Neural cell (in vitro differentiated cells): ENCODE results near the gene DROSHA. TPM values are rescaled to one million over a fixed set of nuclear protein-coding genes. Genes with fewer than 3 reads are reported as not detected.

Source experiments
- H2AFZ ChIP-seq: fragments of 200-600, 300-800 bp; sonication (generic), shearing (Covaris generic); 2 replicates; pipeline ENCODE4 v1.6.0; 2014; ENCODE audit warnings: low read depth, mild to moderate bottlenecking, antibody characterized with exemption, low read length, moderate library complexity
- H3F3A ChIP-seq: fragments of 200-600 bp; shearing (Covaris generic); 2 replicates; pipeline ENCODE4 v1.6.1; 2016; ENCODE audit warnings: mild to moderate bottlenecking, moderate library complexity, mixed read lengths, antibody characterized with exemption, low read length; ENCODE audit not compliant: insufficient read depth, poor library complexity, severe bottlenecking
- H3K27ac ChIP-seq: fragments of 200-600, 300-800 bp; sonication (generic), shearing (Covaris generic); 2 replicates; pipeline ENCODE4 v1.5.1; 2014; ENCODE audit warnings: mild to moderate bottlenecking, low read length, moderate library complexity
- H3K27me3 ChIP-seq: fragments of 300-800, 200-600 bp; sonication (generic), shearing (Covaris generic); 2 replicates; pipeline ENCODE4 v1.6.0; 2014; ENCODE audit warnings: mild to moderate bottlenecking, low read depth, low read length, moderate library complexity; ENCODE audit not compliant: insufficient read depth
- H3K36me3 ChIP-seq: fragments of 300-800, 200-600 bp; sonication (generic), shearing (Covaris generic); 2 replicates; pipeline ENCODE4 v1.5.1; 2014; ENCODE audit warnings: mild to moderate bottlenecking, antibody characterized with exemption, low read length, moderate library complexity; ENCODE audit not compliant: insufficient read depth
- H3K4me2 ChIP-seq: fragments of 300-800, 200-600 bp; sonication (generic), shearing (Covaris generic); 2 replicates; pipeline ENCODE4 v1.6.0; 2014; ENCODE audit warnings: mild to moderate bottlenecking, low read length
- H3K4me3 ChIP-seq: fragments of 300-800, 200-600 bp; sonication (generic), shearing (Covaris generic); 2 replicates; pipeline ENCODE4 v1.5.1; 2014; ENCODE audit warnings: mild to moderate bottlenecking, low read length, moderate library complexity
- H3K79me2 ChIP-seq: fragments of 200-600 bp; shearing (Covaris generic); replicated peaks from 2 replicates; pipeline ENCODE4 v1.6.0; 2014; ENCODE audit warnings: mild to moderate bottlenecking, low read length, moderate library complexity; ENCODE audit not compliant: insufficient read depth
- H3K9ac ChIP-seq: fragments of 300-800, 200-600 bp; sonication (generic), shearing (Covaris generic); 2 replicates; pipeline ENCODE4 v1.6.1; 2016; ENCODE audit warnings: mild to moderate bottlenecking, low read length, mixed read lengths
- H3K9me2 ChIP-seq: fragments of 200-600 bp; shearing (Covaris generic); 2 replicates; pipeline ENCODE4 v1.6.1; 2016; ENCODE audit warnings: mild to moderate bottlenecking, low read length, mixed read lengths; ENCODE audit not compliant: insufficient read depth
- H3K9me3 ChIP-seq: fragments of 200-600, 300-800 bp; sonication (generic), shearing (Covaris generic); 2 replicates; pipeline ENCODE4 v1.6.1; 2016; ENCODE audit warnings: mild to moderate bottlenecking, mixed run types, low read length, moderate library complexity, mixed read lengths
- H4K20me1 ChIP-seq: fragments of 200-600 bp; shearing (Covaris generic); 2 replicates; pipeline ENCODE4 v1.6.1; 2016; ENCODE audit warnings: mild to moderate bottlenecking, mixed run types; ENCODE audit not compliant: insufficient read depth
- EP300 ChIP-seq: fragments of 450-650 bp; conservative IDR thresholded peaks from 2 replicates; pipeline ENCODE4 v1.6.1; 2014; ENCODE audit warnings: antibody characterized with exemption, mild to moderate bottlenecking, moderate library complexity; ENCODE audit not compliant: poor library complexity, severe bottlenecking
- EZH2 ChIP-seq: fragments of 200-600, 300-800 bp; shearing (Covaris generic), sonication (generic); IDR thresholded peaks from 2 replicates; pipeline ENCODE4 v1.6.1; 2014; ENCODE audit warnings: antibody characterized with exemption, low read length, borderline replicate concordance, mild to moderate bottlenecking; ENCODE audit not compliant: insufficient read depth, poor library complexity, severe bottlenecking
- MXI1 ChIP-seq: fragments of 450-650 bp; conservative IDR thresholded peaks from 2 replicates; pipeline ENCODE4 v1.6.1; 2014; ENCODE audit warnings: antibody characterized with exemption, mild to moderate bottlenecking; ENCODE audit not compliant: poor library complexity, severe bottlenecking
- POLR2AphosphoS5 ChIP-seq: IDR thresholded peaks from 2 replicates; pipeline ENCODE4 v1.6.1; 2012
- RAD21 ChIP-seq: fragments of 450-650 bp; conservative IDR thresholded peaks from 2 replicates; pipeline ENCODE4 v1.6.1; 2014; ENCODE audit warnings: antibody characterized with exemption, mild to moderate bottlenecking, moderate library complexity
- SMC3 ChIP-seq: fragments of 450-650 bp; conservative IDR thresholded peaks from 2 replicates; pipeline ENCODE4 v1.6.1; 2014; ENCODE audit warnings: antibody characterized with exemption, mild to moderate bottlenecking, moderate library complexity; ENCODE audit not compliant: poor library complexity
- TAF1 ChIP-seq: IDR thresholded peaks from 2 replicates; pipeline ENCODE4 v1.6.1; 2012; ENCODE audit warnings: low read depth
- polyA plus RNA-seq: library from polyadenylated mRNA; depleted of rRNA; stranded (reverse); fragments of >200 nt; gene quantifications from 2 replicates; pipeline ENCODE4 v1.2.3, GENCODE V29; 2014
- TF ChIP-seq, protein P1 (sequence below): IDR thresholded peaks from 2 replicates; pipeline ENCODE4 v1.6.1; 2012; ENCODE audit warnings: borderline replicate concordance
- TF ChIP-seq, protein P2 (sequence below): fragments of 450-650 bp; IDR thresholded peaks from 2 replicates; pipeline ENCODE4 v1.5.1; 2014; ENCODE audit warnings: antibody characterized with exemption, mild to moderate bottlenecking, moderate library complexity; ENCODE audit not compliant: poor library complexity, severe bottlenecking

Gene DROSHA
- polyA plus RNA-seq, 1 donor from 2014 or later: 88.5 TPM

DNA sequence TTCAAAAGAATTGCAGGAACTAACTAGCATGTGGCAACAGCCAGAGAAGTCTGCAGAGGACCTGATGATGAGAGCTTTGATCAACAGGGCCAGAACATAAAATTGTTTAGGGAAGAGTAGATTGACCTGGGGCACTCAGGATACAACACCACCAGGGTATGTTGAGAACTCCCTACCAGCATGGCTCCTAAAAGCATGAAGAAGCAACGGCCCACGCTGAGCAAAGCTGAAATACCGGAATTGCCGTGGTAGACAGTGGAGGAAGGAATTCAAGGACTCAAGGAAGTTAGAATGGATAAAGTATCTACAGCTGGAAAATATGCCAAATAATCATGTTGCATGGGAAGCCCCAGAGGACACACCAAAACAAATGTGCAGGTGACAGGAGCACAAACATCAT lies 31.6 kb downstream of the DROSHA start:
- H3K4me2 ChIP-seq: no peak overlapping the region
- no peaks in the 10 kb centered on the region for H3K9me2 ChIP-seq
- H2AFZ ChIP-seq: no peak overlapping the region
- no peak overlapping the region for H3K27ac ChIP-seq
- no peaks in the 10 kb centered on the region for H3K9me3 ChIP-seq
- no peaks in the 10 kb centered on the region for H3K27me3 ChIP-seq
- H3K9ac ChIP-seq: no peak overlapping the region
- H4K20me1 ChIP-seq: no peaks in the 10 kb centered on the region
- no peaks in the 10 kb centered on the region for H3K79me2 ChIP-seq
- H3K36me3 ChIP-seq: no peaks in the 10 kb centered on the region
- no peak overlapping the region for H3K4me3 ChIP-seq
- H3F3A ChIP-seq: no peaks in the 10 kb centered on the region
- TF ChIP-seq, protein P1, sequence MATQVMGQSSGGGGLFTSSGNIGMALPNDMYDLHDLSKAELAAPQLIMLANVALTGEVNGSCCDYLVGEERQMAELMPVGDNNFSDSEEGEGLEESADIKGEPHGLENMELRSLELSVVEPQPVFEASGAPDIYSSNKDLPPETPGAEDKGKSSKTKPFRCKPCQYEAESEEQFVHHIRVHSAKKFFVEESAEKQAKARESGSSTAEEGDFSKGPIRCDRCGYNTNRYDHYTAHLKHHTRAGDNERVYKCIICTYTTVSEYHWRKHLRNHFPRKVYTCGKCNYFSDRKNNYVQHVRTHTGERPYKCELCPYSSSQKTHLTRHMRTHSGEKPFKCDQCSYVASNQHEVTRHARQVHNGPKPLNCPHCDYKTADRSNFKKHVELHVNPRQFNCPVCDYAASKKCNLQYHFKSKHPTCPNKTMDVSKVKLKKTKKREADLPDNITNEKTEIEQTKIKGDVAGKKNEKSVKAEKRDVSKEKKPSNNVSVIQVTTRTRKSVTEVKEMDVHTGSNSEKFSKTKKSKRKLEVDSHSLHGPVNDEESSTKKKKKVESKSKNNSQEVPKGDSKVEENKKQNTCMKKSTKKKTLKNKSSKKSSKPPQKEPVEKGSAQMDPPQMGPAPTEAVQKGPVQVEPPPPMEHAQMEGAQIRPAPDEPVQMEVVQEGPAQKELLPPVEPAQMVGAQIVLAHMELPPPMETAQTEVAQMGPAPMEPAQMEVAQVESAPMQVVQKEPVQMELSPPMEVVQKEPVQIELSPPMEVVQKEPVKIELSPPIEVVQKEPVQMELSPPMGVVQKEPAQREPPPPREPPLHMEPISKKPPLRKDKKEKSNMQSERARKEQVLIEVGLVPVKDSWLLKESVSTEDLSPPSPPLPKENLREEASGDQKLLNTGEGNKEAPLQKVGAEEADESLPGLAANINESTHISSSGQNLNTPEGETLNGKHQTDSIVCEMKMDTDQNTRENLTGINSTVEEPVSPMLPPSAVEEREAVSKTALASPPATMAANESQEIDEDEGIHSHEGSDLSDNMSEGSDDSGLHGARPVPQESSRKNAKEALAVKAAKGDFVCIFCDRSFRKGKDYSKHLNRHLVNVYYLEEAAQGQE: no peak
- TF ChIP-seq POLR2AphosphoS5 (no peak), EP300 (no peak), EZH2 (no peak), TAF1 (no peak), SMC3 (no peak), RAD21 (no peak), MXI1 (no peak)
- TF ChIP-seq, protein P2, sequence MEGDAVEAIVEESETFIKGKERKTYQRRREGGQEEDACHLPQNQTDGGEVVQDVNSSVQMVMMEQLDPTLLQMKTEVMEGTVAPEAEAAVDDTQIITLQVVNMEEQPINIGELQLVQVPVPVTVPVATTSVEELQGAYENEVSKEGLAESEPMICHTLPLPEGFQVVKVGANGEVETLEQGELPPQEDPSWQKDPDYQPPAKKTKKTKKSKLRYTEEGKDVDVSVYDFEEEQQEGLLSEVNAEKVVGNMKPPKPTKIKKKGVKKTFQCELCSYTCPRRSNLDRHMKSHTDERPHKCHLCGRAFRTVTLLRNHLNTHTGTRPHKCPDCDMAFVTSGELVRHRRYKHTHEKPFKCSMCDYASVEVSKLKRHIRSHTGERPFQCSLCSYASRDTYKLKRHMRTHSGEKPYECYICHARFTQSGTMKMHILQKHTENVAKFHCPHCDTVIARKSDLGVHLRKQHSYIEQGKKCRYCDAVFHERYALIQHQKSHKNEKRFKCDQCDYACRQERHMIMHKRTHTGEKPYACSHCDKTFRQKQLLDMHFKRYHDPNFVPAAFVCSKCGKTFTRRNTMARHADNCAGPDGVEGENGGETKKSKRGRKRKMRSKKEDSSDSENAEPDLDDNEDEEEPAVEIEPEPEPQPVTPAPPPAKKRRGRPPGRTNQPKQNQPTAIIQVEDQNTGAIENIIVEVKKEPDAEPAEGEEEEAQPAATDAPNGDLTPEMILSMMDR: no peak

DNA sequence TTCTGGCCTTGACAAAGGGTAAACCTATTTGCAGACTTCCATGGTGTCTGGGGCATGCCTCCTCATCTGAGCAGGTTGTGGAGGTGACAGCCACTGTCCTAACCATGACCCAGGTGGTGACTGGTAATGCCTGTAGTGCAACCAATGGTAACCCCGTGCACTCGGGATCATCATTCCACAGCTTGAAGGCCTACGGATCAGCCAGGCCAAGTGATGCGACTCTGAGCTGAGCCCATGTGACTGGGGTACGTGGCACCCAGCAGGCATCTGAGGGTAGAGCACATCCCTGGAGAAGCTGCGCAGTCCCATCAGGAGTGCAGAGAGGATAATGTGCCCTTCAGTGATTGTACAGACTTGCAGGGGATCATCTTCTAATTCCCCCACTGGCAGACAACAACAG lies 35.0 kb downstream of the DROSHA start:
- Histone ChIP-seq H3K9me2 (no peaks in the 10 kb centered on the region), H3K79me2 (no peaks in the 10 kb centered on the region), H3K9ac (no peak overlapping the region), H3K4me3 (no peak overlapping the region), H3K36me3 (no peaks in the 10 kb centered on the region), H3K4me2 (no peak overlapping the region), H3K27me3 (no peaks in the 10 kb centered on the region), H3K27ac (no peak overlapping the region), H3F3A (no peaks in the 10 kb centered on the region), H3K9me3 (no peaks in the 10 kb centered on the region), H2AFZ (no peak overlapping the region), H4K20me1 (no peaks in the 10 kb centered on the region)
- TF ChIP-seq POLR2AphosphoS5 (no peak), RAD21 (no peak), EZH2 (no peak), SMC3 (no peak), TAF1 (no peak), EP300 (no peak), MXI1 (no peak)
- TF ChIP-seq, protein P2: no peak
- TF ChIP-seq, protein P1: no peak
